ENCODE measurements around the gene MEIKIN. TPM values are rescaled to one million over a fixed set of nuclear protein-coding genes. Genes with fewer than 3 reads are reported as not detected.

Gene MEIKIN
- total and polyA plus RNA-seq, 2 of the 8 experiments (the other 6 are each of a cell fraction or from before 2014, with no cell fraction given), result not detected

- H3K23me2 ChIP-seq (ENCODE audit: low read depth, low read length), result no peaks in the 10 kb centered on the region
- no peak overlapping the region for H3K4me3 ChIP-seq (ENCODE audit: extremely low read depth in 1 of 4, insufficient read depth in 2 of 4, low read depth in 3 of 4, low read length in 4 of 4)
- no peak overlapping the region for H4K5ac ChIP-seq (ENCODE audit: insufficient read length, low read depth, low read length)
- no peak overlapping the region for H2BK5ac ChIP-seq (ENCODE audit: low read depth, low read length)
- H2AFZ ChIP-seq (ENCODE audit: low read length), result no peak overlapping the region
- peaks cover 3 to 4% of the 10 kb centered on the region in 2 experiments; a peak in 1 of 4 replicates for H3K9me3 ChIP-seq (ENCODE audit: insufficient read depth in 2 of 2, low read depth in 1 of 2, low read length in 1 of 2)
- no peak overlapping the region for H2BK20ac ChIP-seq (ENCODE audit: low read length)
- no peak overlapping the region for H2BK15ac ChIP-seq (ENCODE audit: low read length)
- H4K91ac ChIP-seq (replicated peaks; ENCODE audit: insufficient read length, low read length), result no peak overlapping the region
- H3K9ac ChIP-seq (replicated peaks in 1 of 4; ENCODE audit: extremely low read depth in 1 of 4, low read depth in 3 of 4, low read length in 3 of 4), result no peak overlapping the region
- no peaks in the 10 kb centered on the region for H3K4me1 ChIP-seq (replicated peaks in 1 of 4; ENCODE audit: control insufficient read depth in 3 of 4, insufficient read depth in 4 of 4, low read length in 3 of 4)
- H2BK120ac ChIP-seq (replicated peaks; ENCODE audit: low read depth, low read length), result no peak overlapping the region
- ChIA-PET POLR2A (ENCODE audit: partially characterized antibody) (no interaction called here), CTCF (ENCODE audit: partially characterized antibody) (no interaction called here)
- no peaks in the 10 kb centered on the region for H3K27me3 ChIP-seq (replicated peaks in 1 of 4; ENCODE audit: control insufficient read depth in 3 of 4, extremely low read depth in 1 of 4, insufficient read depth in 3 of 4, low read length in 3 of 4)
- H3K36me3 ChIP-seq (ENCODE audit: control insufficient read depth in 2 of 4, insufficient read depth in 4 of 4, low read length in 3 of 4), result no peaks in the 10 kb centered on the region
- no peak overlapping the region for H3K14ac ChIP-seq (ENCODE audit: insufficient read length)
- no peak overlapping the region for H3K4ac ChIP-seq (replicated peaks; ENCODE audit: insufficient read length, low read depth, low read length)
- no peaks in the 10 kb centered on the region for H3K79me2 ChIP-seq (ENCODE audit: control insufficient read depth in 1 of 2, insufficient read depth in 2 of 2, low read length in 2 of 2)
- no peak overlapping the region for H2AK5ac ChIP-seq (ENCODE audit: low read depth, low read length)
- no peak overlapping the region for H3K23ac ChIP-seq (ENCODE audit: insufficient read length)
- H3K79me1 ChIP-seq (ENCODE audit: low read depth, low read length), result no peaks in the 10 kb centered on the region
- H4K20me1 ChIP-seq (replicated peaks in 1 of 2; ENCODE audit: control insufficient read depth in 1 of 2, insufficient read depth in 2 of 2, low read length in 2 of 2), result no peaks in the 10 kb centered on the region
- DNase-seq (ENCODE audit: low read depth in 1 of 2, low spot score in 2 of 2) (no peak), FAIRE-seq (no peak)
- H3K56ac ChIP-seq (replicated peaks; ENCODE audit: insufficient read length, low read depth, low read length), result no peak overlapping the region
- WGBS, 2 experiments (ENCODE audit: extremely low coverage in 1 of 2, insufficient coverage in 1 of 2, insufficient read length in 1 of 2, insufficient replicate concordance in 2 of 2, low coverage in 1 of 2, low lambda C conversion rate in 2 of 2, missing lambda C conversion rate in 1 of 2), result 91% methylated on average over 1 of the region's 1 CpG; no CpG with 5 or more reads in 1 of the 2 experiments
- H2BK12ac ChIP-seq (ENCODE audit: low read depth, low read length), result no peak overlapping the region
- no peak overlapping the region for H3K4me2 ChIP-seq (ENCODE audit: insufficient read depth in 1 of 2, low read depth in 2 of 2, low read length in 2 of 2)
- no peak overlapping the region for H4K8ac ChIP-seq (ENCODE audit: extremely low read depth, insufficient read depth, low read length)
- no peak overlapping the region for H3K27ac ChIP-seq (ENCODE audit: low read depth, low read length)
- H3K18ac ChIP-seq (ENCODE audit: extremely low read depth, low read length), result no peak overlapping the region
- TF ChIP-seq SIRT6 (IDR thresholded peaks at IDR 0.05; ENCODE audit: low read length), result no peak
- TF ChIP-seq FOSL1 (IDR thresholded peaks at IDR 0.05; ENCODE audit: insufficient read depth, low read depth, low read length), result no peak
- TF ChIP-seq MAX (IDR thresholded peaks at IDR 0.05), result no peak
- TF ChIP-seq POLR2AphosphoS5 (IDR thresholded peaks at IDR 0.05; ENCODE audit: low read depth, low read length), result no peak
- TF ChIP-seq RXRA (IDR thresholded peaks at IDR 0.05; ENCODE audit: insufficient read depth, low read depth, low read length), result no peak
- no peak for TF ChIP-seq ATF3 (IDR thresholded peaks at IDR 0.05; ENCODE audit: insufficient read depth, low read depth, low read length)
- TF ChIP-seq USF2 (IDR thresholded peaks at IDR 0.05; ENCODE audit: low read length), result no peak
- no peak for TF ChIP-seq CTCF (IDR thresholded peaks at IDR 0.05; ENCODE audit: control extremely low read depth in 1 of 3, insufficient read depth in 1 of 3, low read depth in 1 of 3, low read length in 3 of 3)
Observed at GRCh38 chr5:131824631-131825030, 120.8 kb downstream of the MEIKIN start.
